HTERT RPE-1 (cell line): ENCODE results near the gene MORC3.
"Not testable (repeated sequence)": the region's sequence is repeated elsewhere in the genome, so short reads cannot be mapped to it uniquely, and the experiment has no call there.

Source experiments
- in situ Hi-C: fragments of 300-500 bp; cut with MboI; formaldehyde crosslinking; loops from 4 replicates; pipeline ENCODE4 v1.14.3; 2020; ENCODE audit warnings: low sequenced_read_pairs

Gene MORC3, protein sequence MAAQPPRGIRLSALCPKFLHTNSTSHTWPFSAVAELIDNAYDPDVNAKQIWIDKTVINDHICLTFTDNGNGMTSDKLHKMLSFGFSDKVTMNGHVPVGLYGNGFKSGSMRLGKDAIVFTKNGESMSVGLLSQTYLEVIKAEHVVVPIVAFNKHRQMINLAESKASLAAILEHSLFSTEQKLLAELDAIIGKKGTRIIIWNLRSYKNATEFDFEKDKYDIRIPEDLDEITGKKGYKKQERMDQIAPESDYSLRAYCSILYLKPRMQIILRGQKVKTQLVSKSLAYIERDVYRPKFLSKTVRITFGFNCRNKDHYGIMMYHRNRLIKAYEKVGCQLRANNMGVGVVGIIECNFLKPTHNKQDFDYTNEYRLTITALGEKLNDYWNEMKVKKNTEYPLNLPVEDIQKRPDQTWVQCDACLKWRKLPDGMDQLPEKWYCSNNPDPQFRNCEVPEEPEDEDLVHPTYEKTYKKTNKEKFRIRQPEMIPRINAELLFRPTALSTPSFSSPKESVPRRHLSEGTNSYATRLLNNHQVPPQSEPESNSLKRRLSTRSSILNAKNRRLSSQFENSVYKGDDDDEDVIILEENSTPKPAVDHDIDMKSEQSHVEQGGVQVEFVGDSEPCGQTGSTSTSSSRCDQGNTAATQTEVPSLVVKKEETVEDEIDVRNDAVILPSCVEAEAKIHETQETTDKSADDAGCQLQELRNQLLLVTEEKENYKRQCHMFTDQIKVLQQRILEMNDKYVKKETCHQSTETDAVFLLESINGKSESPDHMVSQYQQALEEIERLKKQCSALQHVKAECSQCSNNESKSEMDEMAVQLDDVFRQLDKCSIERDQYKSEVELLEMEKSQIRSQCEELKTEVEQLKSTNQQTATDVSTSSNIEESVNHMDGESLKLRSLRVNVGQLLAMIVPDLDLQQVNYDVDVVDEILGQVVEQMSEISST

DNA sequence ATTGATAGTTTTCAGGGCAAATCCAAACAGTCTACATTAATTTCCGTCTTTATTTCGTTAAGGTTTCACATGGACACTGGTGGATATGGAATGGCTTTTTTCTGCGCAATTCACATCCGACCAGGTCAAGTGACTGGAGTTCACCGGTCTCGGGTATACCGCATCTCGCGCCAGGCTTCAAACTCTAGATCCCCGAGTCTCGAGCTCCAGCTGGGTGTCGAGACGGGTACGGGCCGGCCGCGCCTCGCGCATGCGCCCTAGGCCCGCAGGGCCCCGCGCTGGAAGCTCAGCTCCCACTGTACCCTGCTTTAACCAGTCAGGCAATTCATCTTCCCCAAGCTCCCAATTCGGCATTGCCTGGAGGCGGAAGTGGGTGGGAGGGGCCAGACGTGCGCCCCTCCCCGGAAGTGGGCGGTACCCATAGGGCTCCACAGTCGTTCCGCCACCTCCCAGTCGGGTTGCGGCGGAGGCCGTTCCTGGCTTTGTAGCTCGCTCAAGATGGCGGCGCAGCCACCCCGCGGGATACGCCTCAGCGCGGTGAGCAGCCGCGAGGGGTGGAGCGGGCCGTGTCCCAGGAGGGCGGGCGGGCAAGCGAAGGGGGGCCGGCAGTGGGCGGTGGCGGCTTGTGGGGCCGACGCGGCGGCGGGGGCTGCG lies at the start of gene MORC3:
Gene MORC3, plus strand, starts transcription at position 431 of the 654 bp plus-strand sequence. Its CDS starts 68 bp downstream, at position 499.
- in situ Hi-C loops: no loop called here

DNA sequence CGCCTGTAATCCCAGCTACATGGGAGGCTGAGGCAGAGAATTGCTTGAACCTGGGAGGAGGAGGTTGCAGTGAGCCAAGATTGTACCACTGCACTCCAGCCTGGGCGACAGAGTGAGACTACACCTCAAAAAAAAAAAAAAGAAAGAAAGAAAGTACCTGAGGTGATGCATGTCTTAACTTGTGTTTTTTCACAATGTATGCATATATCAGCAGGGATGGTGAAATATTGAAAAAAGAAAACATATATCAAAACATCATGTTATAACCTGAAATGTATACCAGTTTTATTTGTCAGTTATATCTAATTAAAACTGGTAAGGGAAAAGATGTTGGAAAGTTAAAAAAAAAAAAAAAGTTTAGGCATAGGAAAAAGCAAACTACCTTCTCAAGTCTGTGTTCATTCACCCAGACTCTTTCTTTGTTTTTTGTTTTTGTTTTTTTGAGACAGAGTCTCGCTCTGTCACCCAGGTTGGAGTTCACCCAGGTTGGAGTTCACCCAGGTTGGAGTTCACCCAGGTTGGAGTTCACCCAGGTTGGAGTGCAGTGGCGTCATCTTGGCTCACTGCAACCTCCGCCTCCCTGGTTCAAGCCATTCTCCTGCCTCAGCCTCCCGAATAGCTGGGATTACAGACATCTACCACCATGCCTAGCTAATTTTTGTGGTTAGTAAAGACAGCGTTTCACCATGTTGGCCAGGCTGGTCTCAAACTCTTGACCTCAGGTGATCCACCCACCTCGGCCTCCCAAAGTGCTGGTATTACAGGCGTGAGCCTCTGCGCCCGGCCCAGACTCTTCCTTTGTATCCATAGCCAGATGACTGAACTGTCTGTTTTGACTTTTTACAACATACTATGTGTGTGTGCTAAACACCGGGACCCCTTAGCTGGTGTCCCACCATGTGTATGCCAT lies 49.0 kb upstream of the MORC3 start:
- in situ Hi-C loops: not testable (repeated sequence)

DNA sequence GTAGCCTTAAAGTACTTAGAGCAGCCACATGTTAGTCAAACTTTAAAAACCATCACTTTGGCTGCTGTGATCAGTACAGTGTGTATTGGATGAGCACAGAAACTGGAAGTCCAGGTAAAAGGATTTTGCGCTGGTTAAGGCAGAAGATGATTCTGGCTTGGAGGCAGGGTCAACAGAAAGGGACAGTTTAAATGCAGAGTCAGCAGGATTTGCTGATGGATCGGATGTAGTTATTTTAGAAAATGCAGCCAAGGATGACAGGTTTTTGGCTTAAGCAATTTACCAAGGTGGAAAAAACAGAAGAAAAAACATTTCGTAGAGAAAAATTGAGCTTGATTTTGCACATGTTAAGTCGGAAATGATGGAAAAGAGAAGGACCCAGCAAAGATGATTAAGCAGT lies 45.9 kb upstream of the MORC3 start:
- in situ Hi-C loops: no loop called here

DNA sequence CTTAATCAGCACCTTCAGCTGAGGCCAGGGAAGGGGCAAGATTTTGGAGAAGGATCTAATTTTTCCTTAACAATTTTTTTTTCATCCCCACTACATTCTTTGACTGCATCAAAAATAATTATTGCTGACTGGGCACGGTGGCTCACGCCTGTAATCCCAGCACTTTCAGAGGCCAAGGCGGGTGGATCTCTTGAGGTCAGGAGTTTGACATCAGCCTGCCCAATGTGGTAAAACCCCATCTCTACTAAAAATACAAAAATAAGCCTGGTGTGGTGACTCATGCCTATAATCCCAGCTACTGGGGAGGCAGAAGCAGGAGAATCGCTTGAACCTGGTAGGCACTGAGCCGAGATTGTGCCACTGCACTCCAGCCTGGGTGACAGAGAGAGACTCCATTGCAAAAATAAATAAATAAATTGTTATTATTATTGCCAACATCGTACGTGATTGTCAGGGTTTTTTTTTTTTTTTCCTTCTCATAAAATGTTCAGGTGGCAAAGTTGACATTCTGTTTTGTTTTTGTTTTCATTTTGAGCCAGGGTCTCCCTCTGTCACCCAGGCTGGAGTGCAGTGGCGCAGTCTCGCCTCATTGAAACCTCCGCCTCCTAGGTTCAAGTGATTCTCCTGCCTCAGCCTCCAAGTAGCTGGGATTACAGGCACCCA lies 37.3 kb upstream of the MORC3 start:
- in situ Hi-C loops: no loop called here

DNA sequence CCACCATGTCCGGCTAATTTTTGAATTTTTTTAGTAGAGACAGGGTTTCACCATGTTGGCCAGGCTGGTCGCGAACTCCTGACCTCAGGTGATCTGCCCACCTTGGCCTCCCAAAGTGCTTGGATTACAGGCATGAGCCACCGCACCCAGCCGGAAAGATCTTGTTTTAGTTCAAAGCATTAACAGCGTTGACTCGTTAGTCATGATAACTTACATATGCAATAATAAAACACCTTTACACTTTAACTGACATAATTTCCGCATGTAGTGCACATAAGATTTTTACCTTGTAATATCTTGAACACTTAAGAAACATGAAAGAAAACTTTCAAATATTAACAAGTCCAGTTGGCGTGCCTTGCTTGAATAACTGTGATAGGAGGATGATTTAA lies 36.8 kb upstream of the MORC3 start:
- in situ Hi-C loops: not testable (repeated sequence)

DNA sequence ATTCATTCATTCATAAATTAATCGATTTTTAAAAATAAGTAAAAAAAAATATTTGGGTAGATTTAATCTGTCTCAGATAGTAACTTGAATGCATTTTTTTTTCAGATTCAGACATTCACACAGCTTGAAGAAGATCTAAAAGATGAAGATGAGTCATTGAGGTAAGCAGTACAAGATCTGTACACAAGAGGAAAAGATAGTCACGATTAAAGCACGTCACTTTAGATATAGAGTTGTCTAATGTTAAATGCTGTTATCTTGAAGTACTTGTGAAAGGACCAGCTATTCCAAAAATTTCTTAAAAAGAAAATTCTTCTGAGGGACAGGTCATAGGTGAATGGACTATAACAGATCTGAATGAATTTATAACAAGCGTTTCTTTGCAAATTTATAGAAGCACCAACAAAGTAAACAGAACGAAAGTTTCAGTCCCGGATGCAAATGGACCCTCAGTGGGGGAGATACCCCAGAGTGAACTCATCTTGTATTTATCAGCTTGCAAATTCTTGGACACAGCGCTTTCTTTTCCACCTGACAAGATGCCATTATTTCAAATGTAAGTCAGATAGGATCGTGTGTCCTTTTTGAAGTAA lies 31.2 kb upstream of the MORC3 start:
- in situ Hi-C loops: no loop called here

DNA sequence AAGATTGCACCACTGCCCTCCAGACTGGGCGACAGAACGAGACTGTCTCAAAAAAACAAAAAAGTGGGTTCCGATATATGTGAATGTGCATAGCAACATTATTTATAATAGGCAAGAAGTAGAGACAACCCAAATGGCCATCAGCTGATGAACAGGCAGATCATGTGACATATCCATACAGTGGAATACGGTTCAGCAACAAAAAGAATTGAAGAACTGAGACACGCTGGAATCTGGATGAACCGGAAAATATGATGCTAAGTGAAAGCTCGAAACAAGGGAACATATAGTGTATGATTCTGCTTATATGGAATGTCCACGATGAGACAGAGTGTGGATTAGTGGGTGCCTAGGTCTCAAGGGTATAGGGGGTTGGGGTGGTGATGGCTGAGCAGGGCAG lies 28.5 kb upstream of the MORC3 start:
- in situ Hi-C loops: no loop called here

DNA sequence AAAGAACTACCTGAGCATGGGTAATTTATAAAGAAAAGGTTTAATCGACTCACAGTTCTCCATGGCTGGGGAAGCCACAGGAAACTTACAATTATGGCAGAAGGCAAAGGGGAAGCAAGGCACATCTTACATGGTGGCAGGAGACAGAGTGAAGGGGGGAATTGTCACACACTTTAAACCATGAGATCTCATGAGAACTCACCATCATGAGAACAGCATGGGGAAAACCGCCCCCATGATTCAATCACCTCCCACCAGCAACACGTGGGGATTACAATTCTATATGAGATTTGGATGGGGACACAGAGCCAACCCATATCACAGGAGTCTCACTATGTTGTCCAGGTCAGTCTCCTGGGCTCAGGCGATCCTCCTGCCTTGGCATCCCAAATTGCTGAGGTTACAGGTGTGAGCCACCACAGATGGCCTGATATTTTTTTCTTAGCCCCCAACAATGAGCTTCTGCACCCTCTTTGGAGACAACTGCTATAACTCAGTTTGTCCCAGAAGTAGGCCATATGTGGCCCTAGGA lies 22.5 kb upstream of the MORC3 start:
- in situ Hi-C loops: no loop called here

DNA sequence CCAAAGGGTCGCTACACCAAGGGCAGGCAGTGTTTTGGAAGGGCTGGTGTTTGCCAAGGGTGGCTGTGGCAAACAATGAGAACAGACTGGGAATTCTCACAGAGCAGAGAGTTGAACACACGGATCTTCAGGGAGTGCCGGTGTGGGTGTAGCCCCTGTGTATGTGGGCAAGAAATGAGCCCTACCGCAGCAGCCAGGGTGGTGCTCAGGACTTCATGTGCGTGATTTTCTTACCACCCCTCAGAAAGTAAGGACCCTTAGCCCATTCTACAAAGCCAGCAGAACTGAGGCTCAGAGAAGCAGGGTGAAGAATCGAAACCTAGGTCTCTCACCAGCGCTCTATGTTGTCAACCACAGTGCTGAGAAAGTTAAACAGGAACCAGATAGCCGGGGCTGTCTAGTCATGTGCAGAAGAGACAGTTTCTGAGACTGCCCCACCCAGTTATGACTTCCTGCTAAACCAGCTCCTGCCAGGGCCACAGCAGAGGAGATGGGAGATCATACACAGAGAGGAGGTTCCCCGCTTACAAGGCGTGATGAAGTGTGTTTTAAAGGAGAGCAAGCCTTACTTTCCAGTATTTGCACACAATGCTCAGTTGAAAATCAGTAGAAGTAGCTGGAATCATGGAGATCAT lies 21.9 kb upstream of the MORC3 start:
- in situ Hi-C loops: no loop called here

DNA sequence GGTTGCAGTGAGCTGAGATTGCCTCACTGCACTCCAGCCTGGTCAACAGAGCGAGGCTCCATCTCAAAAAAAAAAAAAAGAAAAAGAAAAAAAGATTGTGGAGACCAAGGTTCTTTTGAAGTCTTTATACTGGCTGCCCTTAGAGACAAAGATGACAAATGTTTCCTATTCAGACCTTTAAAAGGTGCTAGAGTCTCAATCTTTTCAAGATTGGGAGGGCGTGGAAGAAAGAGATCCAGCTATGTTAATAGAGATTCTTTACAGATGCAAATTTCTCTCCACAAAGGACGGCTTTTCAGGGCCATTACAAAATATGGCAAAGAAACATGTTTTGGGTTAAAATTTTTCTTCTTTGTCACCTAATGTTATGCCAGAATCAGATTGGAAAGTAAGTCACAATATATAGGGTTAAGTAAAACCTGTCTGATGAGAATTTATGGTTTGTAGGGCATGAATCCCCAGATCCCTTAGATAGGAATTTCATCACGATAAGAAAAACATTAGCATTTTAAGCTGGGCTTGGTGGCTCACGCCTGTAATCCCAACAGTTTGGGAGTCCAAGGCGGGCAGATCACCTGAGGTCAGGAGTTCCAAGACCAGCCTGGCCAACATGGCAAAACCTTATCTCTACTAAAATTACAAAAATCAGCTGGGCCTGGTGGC lies 13.0 kb upstream of the MORC3 start:
- in situ Hi-C loops: no loop called here

DNA sequence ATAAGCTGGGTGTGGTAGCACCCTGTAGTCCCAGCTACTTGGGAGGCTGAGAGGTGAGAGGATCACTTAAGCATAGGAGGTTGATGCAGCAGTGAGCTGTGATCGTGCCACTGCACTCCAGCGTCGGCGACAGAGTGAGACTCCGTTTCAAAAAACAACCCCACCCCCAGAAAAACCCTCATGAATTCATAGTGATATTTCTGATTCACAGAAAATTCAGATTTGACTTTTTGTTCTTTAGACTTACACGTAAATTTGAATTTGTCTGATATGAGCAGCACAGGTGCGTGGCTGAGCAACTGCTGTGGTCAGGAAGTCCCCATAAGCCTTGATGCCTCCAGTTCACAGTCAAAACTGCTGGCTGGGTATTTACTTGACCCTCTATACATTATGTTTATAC lies 10.0 kb upstream of the MORC3 start:
- in situ Hi-C loops: no loop called here

DNA sequence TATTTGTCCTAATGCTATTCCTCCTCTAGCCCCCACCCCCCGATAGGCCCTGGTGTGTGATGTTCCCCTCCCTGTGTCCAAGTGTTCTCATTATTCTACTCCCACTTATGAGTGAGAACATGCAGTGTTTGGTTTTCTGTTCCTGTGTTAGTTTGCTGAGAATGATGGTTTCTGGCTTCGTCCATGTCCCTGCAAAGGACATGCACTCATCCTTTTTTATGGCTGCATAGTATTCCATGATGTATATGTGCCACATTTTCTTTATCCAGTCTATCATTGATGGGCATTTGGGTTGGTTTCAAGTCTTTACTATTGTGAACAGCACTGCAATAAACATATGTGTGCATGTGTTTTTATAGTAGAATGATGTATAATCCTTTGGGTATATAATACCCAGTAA lies 6.6 kb upstream of the MORC3 start:
- in situ Hi-C loops: not testable (repeated sequence)

DNA sequence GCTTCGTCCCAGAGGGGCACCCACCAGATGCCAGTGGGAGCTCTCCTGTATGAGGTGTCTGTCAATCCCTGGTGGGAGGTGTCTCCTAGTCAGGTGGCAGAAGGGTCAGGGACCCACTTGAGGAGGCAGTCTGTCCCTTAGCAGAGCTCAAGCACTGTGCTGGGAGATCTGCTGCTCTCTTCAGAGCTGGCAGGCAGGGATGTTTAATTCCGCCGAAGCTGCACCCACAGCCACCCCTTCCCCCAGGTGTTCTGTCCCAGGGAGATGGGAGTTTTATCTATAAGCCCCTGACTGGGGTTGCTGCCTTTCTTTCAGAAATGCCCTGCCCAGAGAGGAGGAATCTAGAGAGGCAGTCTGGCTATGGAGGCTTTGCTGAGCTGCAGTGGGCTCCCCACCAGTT lies 4.0 kb upstream of the MORC3 start:
- in situ Hi-C loops: not testable (repeated sequence)

DNA sequence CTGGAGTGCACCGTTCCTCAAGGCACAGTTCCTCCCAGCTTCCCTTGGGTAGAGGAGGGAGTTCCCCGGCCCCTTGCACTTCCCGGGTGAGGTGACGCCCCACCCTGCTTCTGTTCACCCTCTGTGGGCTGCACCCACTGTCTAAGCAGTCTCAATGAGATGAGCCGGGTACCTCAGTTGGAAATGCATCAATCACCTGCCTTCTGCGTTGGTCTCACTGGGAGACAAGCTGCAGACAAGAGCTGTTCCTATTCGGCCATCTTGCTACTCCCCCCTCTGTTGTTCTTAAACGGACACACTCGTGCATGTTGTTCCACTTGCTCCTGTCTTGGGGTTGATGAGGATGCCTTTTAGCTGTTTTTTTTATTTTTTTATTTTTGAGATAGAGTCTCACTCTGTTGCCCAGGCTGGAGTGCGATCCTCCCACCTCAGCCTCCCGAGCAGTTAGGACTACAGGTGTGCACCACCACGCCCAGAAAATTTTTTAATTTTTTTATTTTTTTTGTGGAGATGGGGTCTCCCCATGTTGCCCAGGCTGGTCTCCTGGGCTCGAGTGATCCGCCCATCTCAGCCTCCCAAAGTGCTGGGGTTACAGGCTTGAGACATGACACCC lies 3.0 kb upstream of the MORC3 start:
- in situ Hi-C loops: no loop called here

DNA sequence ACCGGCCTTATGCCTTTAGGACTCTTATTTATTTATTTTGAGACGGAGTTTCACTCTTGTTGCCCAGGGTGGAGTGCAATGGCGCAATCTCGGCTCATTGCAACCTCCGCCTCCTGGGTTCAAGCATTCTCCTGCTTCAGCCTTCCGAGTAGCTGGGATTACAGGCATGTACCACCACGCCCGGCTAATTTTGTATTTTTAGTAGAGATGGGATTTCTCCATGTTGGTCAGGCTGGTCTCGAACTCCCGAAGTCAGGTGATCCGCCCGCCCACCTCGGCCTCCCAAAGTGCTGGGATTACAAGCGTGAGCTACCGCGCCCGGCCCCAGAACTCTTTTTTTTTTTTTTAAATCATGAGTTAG lies 611 bp upstream of the MORC3 start:
- in situ Hi-C loops: not testable (repeated sequence)

DNA sequence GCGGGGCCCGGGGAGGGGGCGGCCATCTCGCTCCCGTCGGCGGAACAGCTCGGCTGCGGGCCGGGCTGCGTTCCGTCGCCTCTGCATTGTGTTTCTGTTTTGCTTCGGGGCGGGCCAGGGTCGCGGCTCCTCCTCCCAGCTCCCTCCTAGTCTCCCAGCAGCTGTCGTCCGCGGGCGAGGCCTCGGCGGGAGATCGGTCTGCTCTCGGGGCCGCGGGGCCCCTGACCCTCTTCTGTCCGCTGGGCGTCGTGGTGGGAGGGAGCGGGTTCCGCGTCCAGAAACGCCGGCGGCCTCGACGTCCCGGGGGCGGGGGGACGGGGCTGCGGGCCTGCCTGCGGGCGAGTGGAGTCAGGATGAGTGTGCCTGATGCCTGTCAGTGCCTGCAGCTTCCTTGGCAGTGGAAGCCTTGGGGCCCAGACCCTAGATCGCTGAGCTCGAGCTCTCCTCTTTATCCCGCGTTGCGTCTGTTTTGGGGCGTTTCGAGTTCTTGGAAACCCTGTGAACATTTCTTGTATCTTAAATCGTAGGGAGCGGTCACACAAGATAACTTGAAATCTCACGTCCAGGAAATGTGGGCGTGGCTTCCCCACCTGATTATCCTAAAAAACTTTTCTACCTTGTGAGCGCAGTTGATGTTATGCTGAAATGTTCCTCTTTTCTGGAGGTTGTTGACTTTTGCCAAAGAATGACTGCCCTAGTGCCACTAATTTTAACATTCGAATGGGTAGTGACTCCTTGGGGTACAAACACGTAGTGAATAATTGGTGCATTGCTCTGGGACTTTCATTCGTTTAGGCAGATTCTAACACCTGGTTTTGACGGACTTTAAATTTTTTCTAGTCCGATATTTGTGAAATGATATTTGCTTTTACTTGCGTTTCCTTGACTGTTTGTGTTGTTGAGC lies 676 bp downstream of the MORC3 start:
- in situ Hi-C loops: no loop called here
